Fibroblast of lung (primary cell): ENCODE measurements around the gene CCDC187. TPM values are rescaled to one million over a fixed set of nuclear protein-coding genes. Genes with fewer than 3 reads are reported as not detected.

Experiments used
- DNase-seq, 2 donors: peaks; one replicate each; pipeline versions ENCODE4 v3.0.0 to v3.0.0-alpha.2; 2010; ENCODE audit warnings: low read depth in 2 of 2
- H2AFZ ChIP-seq: 2 replicates; pipeline ENCODE4 v1.5.1; 2012; ENCODE audit warnings: low read length, control low read depth, inconsistent platforms
- H3K27ac ChIP-seq: 2 replicates; pipeline ENCODE4 v1.5.1; 2011; ENCODE audit warnings: low read length, control low read depth; ENCODE audit not compliant: insufficient read depth
- H3K27me3 ChIP-seq: 2 replicates; pipeline ENCODE4 v1.5.1; 2011; ENCODE audit warnings: mild to moderate bottlenecking, low read length; ENCODE audit not compliant: control insufficient read depth, insufficient read depth
- H3K36me3 ChIP-seq: 2 replicates; pipeline ENCODE4 v1.5.1; 2011; ENCODE audit warnings: low read length; ENCODE audit not compliant: control insufficient read depth, insufficient read depth
- H3K4me1 ChIP-seq: 2 replicates; pipeline ENCODE4 v1.5.1; 2011; ENCODE audit warnings: low read length; ENCODE audit not compliant: control insufficient read depth, insufficient read depth; ENCODE audit errors: extremely low read depth
- H3K4me2 ChIP-seq: 2 replicates; pipeline ENCODE4 v1.5.1; 2011; ENCODE audit warnings: low read length, control low read depth; ENCODE audit not compliant: insufficient read depth; ENCODE audit errors: extremely low read depth
- H3K4me3 ChIP-seq, 4 experiments: fragments of 200-600 bp in 1 of 4; sonication (generic) in 1 of 4; replicated peaks in 1 of 4; 2 replicates each; pipeline ENCODE4 v1.5.1; 2011 to 2016; ENCODE audit warnings: low read length in 4 of 4, low read depth in 3 of 4, mild to moderate bottlenecking in 3 of 4, control low read depth in 2 of 4, inconsistent platforms in 1 of 4, mixed read lengths in 1 of 4; ENCODE audit not compliant: insufficient read depth in 1 of 4; ENCODE audit errors: control extremely low read depth in 1 of 4
- H3K79me2 ChIP-seq: 2 replicates; pipeline ENCODE4 v1.5.1; 2012; ENCODE audit warnings: mild to moderate bottlenecking, low read length, inconsistent platforms; ENCODE audit not compliant: control insufficient read depth, insufficient read depth
- H3K9ac ChIP-seq: 2 replicates; pipeline ENCODE4 v1.5.1; 2011; ENCODE audit warnings: mild to moderate bottlenecking, low read length, control low read depth; ENCODE audit not compliant: insufficient read depth
- H3K9me3 ChIP-seq: 2 replicates; pipeline ENCODE4 v1.5.1; 2012; ENCODE audit warnings: low read depth, low read length; ENCODE audit not compliant: control insufficient read depth, insufficient read depth
- H4K20me1 ChIP-seq: 2 replicates; pipeline ENCODE4 v1.5.1; 2011; ENCODE audit warnings: low read length; ENCODE audit not compliant: control insufficient read depth, insufficient read depth; ENCODE audit errors: extremely low read depth
- CTCF ChIP-seq, 2 donors: IDR thresholded peaks in 1 of 2; conservative IDR thresholded peaks in 1 of 2; 1 replicate in 1 of 2; 2 replicates in 1 of 2; pipeline ENCODE4 v1.5.1; 2011 to 2012; ENCODE audit warnings: low read length in 2 of 2, control low read depth in 1 of 2, inconsistent platforms in 1 of 2, low read depth in 1 of 2, mild to moderate bottlenecking in 1 of 2
- EZH2 ChIP-seq: IDR thresholded peaks from 2 replicates; pipeline ENCODE4 v1.5.1; 2012; ENCODE audit warnings: low read length, control low read depth, mild to moderate bottlenecking; ENCODE audit errors: missing control alignments
- polyA plus RNA-seq, 2 donors: library from polyadenylated mRNA; depleted of rRNA in 1 of 2; stranded (reverse) in 1 of 2; unstranded in 1 of 2; fragments of >200 nt; gene quantifications; 2 replicates each; pipeline ENCODE4 v1.2.1, GENCODE V29; 2011 to 2012; ENCODE audit warnings: missing spikeins in 1 of 2
- total RNA-seq: library from RNA; depleted of rRNA; stranded (reverse); fragments of >200 nt; gene quantifications from 2 replicates; pipeline ENCODE4 v1.2.1, GENCODE V29; 2014

Gene CCDC187
- total and polyA plus RNA-seq, 2 donors (not counting 1 experiment from before 2014, with no cell fraction given): not detected

- Histone ChIP-seq H3K4me1 (peaks cover 4% of the 10 kb centered on the region), H3K79me2 (peaks cover 23% of the 10 kb centered on the region)
- TF ChIP-seq EZH2 (no peak), CTCF (conservative IDR thresholded peaks at IDR 0.05 in 1 of 2, IDR thresholded peaks at IDR 0.05 in 1 of 2; ENCODE audit: low read depth in 1 of 2, low read length in 2 of 2) (no peak)
These were observed 63.0 kb downstream of the CCDC187 start for GRCh38 chr9:136240941-136241340.

GRCh38 chr9:136239983-136240330 lies 63.9 kb downstream of the CCDC187 start:
- peaks cover 22% of the 10 kb centered on the region for H3K79me2 ChIP-seq
- H3K36me3 ChIP-seq: peaks cover 2% of the 10 kb centered on the region
- no peak overlapping the region for H3K4me2 ChIP-seq
- H3K9me3 ChIP-seq: no peaks in the 10 kb centered on the region
- no peak overlapping the region for H2AFZ ChIP-seq
- H3K4me1 ChIP-seq: peaks cover 4% of the 10 kb centered on the region
- no peaks in the 10 kb centered on the region for H4K20me1 ChIP-seq
- TF ChIP-seq EZH2 (no peak), CTCF (conservative IDR thresholded peaks at IDR 0.05 in 1 of 2, IDR thresholded peaks at IDR 0.05 in 1 of 2; ENCODE audit: low read depth in 1 of 2, low read length in 2 of 2) (no peak)
- no peak overlapping the region for H3K9ac ChIP-seq
- no peaks in the 10 kb centered on the region for H3K27me3 ChIP-seq
- no peak overlapping the region for H3K27ac ChIP-seq
- H3K4me3 ChIP-seq: no peak overlapping the region
- no peak for DNase-seq

More at GRCh38 chr9:136240941-136241340, 63.0 kb downstream of the CCDC187 start:
- Histone ChIP-seq H2AFZ (no peak overlapping the region), H3K9me3 (no peaks in the 10 kb centered on the region), H4K20me1 (no peaks in the 10 kb centered on the region), H3K36me3 (peaks cover 2% of the 10 kb centered on the region), H3K4me3 (no peak overlapping the region), H3K9ac (no peak overlapping the region), H3K4me2 (no peak overlapping the region), H3K27me3 (no peaks in the 10 kb centered on the region), H3K27ac (no peak overlapping the region)
- no peak for DNase-seq

- no peak overlapping the region for H3K9ac ChIP-seq
- no peak for TF ChIP-seq CTCF (conservative IDR thresholded peaks at IDR 0.05 in 1 of 2, IDR thresholded peaks at IDR 0.05 in 1 of 2; ENCODE audit: low read depth in 1 of 2, low read length in 2 of 2)
- no peak for TF ChIP-seq EZH2
- peaks cover 2% of the 10 kb centered on the region for H3K36me3 ChIP-seq
- no peak overlapping the region for H3K4me2 ChIP-seq
- H4K20me1 ChIP-seq: peaks cover 2% of the 10 kb centered on the region
- no peak overlapping the region for H3K4me3 ChIP-seq
- H3K27me3 ChIP-seq: no peaks in the 10 kb centered on the region
- H3K79me2 ChIP-seq: peaks cover 19% of the 10 kb centered on the region
- H3K9me3 ChIP-seq: no peaks in the 10 kb centered on the region
- no peak for DNase-seq
- H3K27ac ChIP-seq: no peak overlapping the region
- H3K4me1 ChIP-seq: no peaks in the 10 kb centered on the region
- no peak overlapping the region for H2AFZ ChIP-seq
These were observed 64.5 kb downstream of the CCDC187 start for GRCh38 chr9:136239135-136239982.
